ENCODE results near the gene KIF13A.

GRCh38 chr6:17856306-17856705, 131.1 kb downstream of the KIF13A start:
- no peak for TF ChIP-seq SIN3A (IDR thresholded peaks at IDR 0.05; ENCODE audit: borderline replicate concordance in 2 of 2, control insufficient read depth in 1 of 2, low read depth in 2 of 2, low read length in 2 of 2)
- no peak for TF ChIP-seq CTCF (IDR thresholded peaks at IDR 0.05 in 2 of 3, conservative IDR thresholded peaks at IDR 0.05 in 1 of 3; ENCODE audit: insufficient read depth in 2 of 3, low read depth in 1 of 3, low read length in 3 of 3)
- no peak for TF ChIP-seq EZH2 (IDR thresholded peaks at IDR 0.05; ENCODE audit: borderline replicate concordance, low read depth, low read length)
- TF ChIP-seq, protein P1, sequence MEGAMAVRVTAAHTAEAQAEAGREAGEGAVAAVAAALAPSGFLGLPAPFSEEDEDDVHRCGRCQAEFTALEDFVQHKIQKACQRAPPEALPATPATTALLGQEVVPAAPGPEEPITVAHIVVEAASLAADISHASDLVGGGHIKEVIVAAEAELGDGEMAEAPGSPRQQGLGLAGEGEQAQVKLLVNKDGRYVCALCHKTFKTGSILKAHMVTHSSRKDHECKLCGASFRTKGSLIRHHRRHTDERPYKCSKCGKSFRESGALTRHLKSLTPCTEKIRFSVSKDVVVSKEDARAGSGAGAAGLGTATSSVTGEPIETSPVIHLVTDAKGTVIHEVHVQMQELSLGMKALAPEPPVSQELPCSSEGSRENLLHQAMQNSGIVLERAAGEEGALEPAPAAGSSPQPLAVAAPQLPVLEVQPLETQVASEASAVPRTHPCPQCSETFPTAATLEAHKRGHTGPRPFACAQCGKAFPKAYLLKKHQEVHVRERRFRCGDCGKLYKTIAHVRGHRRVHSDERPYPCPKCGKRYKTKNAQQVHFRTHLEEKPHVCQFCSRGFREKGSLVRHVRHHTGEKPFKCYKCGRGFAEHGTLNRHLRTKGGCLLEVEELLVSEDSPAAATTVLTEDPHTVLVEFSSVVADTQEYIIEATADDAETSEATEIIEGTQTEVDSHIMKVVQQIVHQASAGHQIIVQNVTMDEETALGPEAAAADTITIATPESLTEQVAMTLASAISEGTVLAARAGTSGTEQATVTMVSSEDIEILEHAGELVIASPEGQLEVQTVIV (CRISPR knock-in tag; IDR thresholded peaks at IDR 0.05; ENCODE audit: borderline replicate concordance): no peak
- TF ChIP-seq POLR2AphosphoS5 (IDR thresholded peaks at IDR 0.05; ENCODE audit: control insufficient read depth, insufficient read depth, low read depth, low read length): no peak
- no peak for TF ChIP-seq ZNF133 (CRISPR knock-in tag; IDR thresholded peaks at IDR 0.05)
- no peak for TF ChIP-seq POLR2AphosphoS2 (IDR thresholded peaks at IDR 0.05; ENCODE audit: low read length)
- TF ChIP-seq ARNT (IDR thresholded peaks at IDR 0.05): no peak
- TF ChIP-seq ZNF764 (CRISPR knock-in tag; IDR thresholded peaks at IDR 0.05; ENCODE audit: low read depth): no peak
- no peak for TF ChIP-seq MTF1 (CRISPR knock-in tag; IDR thresholded peaks at IDR 0.05; ENCODE audit: borderline replicate concordance)
- TF ChIP-seq ZNF324 (CRISPR knock-in tag; IDR thresholded peaks at IDR 0.05): no peak
- TF ChIP-seq POLR2A (conservative IDR thresholded peaks at IDR 0.05): no peak
- no peak for TF ChIP-seq ZNF121 (CRISPR knock-in tag; conservative IDR thresholded peaks at IDR 0.05)
